Hepatocyte (in vitro differentiated cells): ENCODE measurements around the gene WNK2. TPM values are rescaled to one million over a fixed set of nuclear protein-coding genes. Genes with fewer than 3 reads are reported as not detected.

Experiments used
- DNase-seq: peaks from one replicate; pipeline ENCODE4 v3.0.0-alpha.2; 2016; ENCODE audit warnings: low spot score
- H2AFZ ChIP-seq: fragments of 200-600 bp; sonication (generic); 2 replicates; pipeline ENCODE4 v1.6.0; 2016; ENCODE audit warnings: antibody characterized with exemption, mild to moderate bottlenecking
- H3K27ac ChIP-seq: fragments of 200-600 bp; sonication (generic); 2 replicates; pipeline ENCODE4 v1.5.1; 2016; ENCODE audit warnings: mild to moderate bottlenecking
- H3K27me3 ChIP-seq: fragments of 200-600 bp; sonication (generic); 2 replicates; pipeline ENCODE4 v1.6.1; 2016
- H3K36me3 ChIP-seq: fragments of 200-600 bp; sonication (generic); replicated peaks from 2 replicates; pipeline ENCODE4 v1.5.1; 2016; ENCODE audit warnings: low read depth; ENCODE audit not compliant: insufficient read depth
- H3K4me1 ChIP-seq: fragments of 200-600 bp; sonication (generic); 2 replicates; pipeline ENCODE4 v1.5.1; 2016; ENCODE audit warnings: mild to moderate bottlenecking, moderate library complexity; ENCODE audit not compliant: insufficient read depth
- H3K4me2 ChIP-seq: fragments of 200-600 bp; sonication (generic); 2 replicates; pipeline ENCODE4 v1.6.0; 2016
- H3K4me3 ChIP-seq: fragments of 200-600 bp; sonication (generic); 2 replicates; pipeline ENCODE4 v1.5.1; 2016; ENCODE audit warnings: mild to moderate bottlenecking
- H3K79me2 ChIP-seq: fragments of 200-600 bp; sonication (generic); 2 replicates; pipeline ENCODE4 v1.6.0; 2017; ENCODE audit warnings: mild to moderate bottlenecking
- H3K9me2 ChIP-seq: fragments of 200-600 bp; sonication (generic); replicated peaks from 2 replicates; pipeline ENCODE4 v1.6.0; 2017; ENCODE audit warnings: mild to moderate bottlenecking; ENCODE audit not compliant: insufficient read depth
- H3K9me3 ChIP-seq: fragments of 200-600 bp; sonication (generic); 2 replicates; pipeline ENCODE4 v1.5.1; 2016; ENCODE audit warnings: low read depth, mild to moderate bottlenecking
- H4K20me1 ChIP-seq: fragments of 200-600 bp; sonication (generic); 2 replicates; pipeline ENCODE4 v1.6.0; 2016; ENCODE audit warnings: mild to moderate bottlenecking; ENCODE audit not compliant: insufficient read depth, poor library complexity, severe bottlenecking
- EZH2 ChIP-seq: fragments of 200-600 bp; sonication (generic); IDR thresholded peaks from 2 replicates; pipeline ENCODE4 v1.6.1; 2016; ENCODE audit warnings: antibody characterized with exemption, mild to moderate bottlenecking, borderline replicate concordance
- EZH2phosphoT487 ChIP-seq: fragments of 200-600 bp; sonication (generic); IDR thresholded peaks from one replicate; pipeline ENCODE4 v1.6.1; 2018; ENCODE audit warnings: antibody characterized with exemption, mild to moderate bottlenecking, low read depth, moderate library complexity; ENCODE audit not compliant: unreplicated experiment, severe bottlenecking
- WGBS: methylation state at CpG from one replicate; pipeline ENCODE4 v1.1.6; 2016; ENCODE audit warnings: low lambda C conversion rate; ENCODE audit errors: missing lambda C conversion rate; 5-methylcytosine and 5-hydroxymethylcytosine counted together
- polyA plus RNA-seq: library from polyadenylated mRNA; unstranded; fragments of >200 nt; fragmentation: Nextera tagmentation; extraction: Ambion mirVana; gene quantifications from 2 replicates; pipeline ENCODE4 v1.2.1, GENCODE V29; 2016
- total RNA-seq: library from RNA; depleted of rRNA; stranded (reverse); fragments of >200 nt; gene quantifications from 2 replicates; pipeline ENCODE4 v1.2.3, GENCODE V29; 2014
- TF ChIP-seq, protein P1 (sequence below): fragments of 200-600 bp; sonication (generic); IDR thresholded peaks from 2 replicates; pipeline ENCODE4 v1.5.1; 2016; ENCODE audit warnings: antibody characterized with exemption, mild to moderate bottlenecking; ENCODE audit not compliant: poor library complexity

The WNK2 gene
- total and polyA plus RNA-seq, 2 experiments from 2014 or later, result 8.9 to 13.5 TPM

DNA sequence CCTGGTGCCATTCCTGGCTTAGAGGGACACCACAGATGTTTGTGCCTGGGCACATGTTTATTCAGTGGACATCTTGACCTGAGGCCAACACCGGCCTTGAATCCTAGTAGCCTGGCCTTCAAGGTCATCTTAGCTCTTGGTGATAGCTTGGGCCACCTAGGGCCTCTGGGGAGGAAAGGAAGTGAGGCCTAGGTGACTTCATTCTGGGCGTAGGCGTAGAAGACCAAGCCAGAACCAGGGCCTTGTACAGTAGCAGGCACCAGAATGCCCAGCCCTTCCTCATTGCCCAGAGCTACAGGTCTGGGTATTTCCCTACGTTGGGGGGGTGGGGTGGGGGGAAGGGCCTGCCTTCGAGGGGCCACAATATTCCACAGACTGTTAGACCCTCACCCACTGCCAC, 33.8 kb downstream of the WNK2 start:
- no peaks in the 10 kb centered on the region for H3K36me3 ChIP-seq
- no peak overlapping the region for H3K4me2 ChIP-seq
- no peak overlapping the region for H3K27ac ChIP-seq
- H3K27me3 ChIP-seq, result no peaks in the 10 kb centered on the region
- H3K4me3 ChIP-seq, result no peak overlapping the region
- TF ChIP-seq EZH2 (no peak), EZH2phosphoT487 (no peak)
- TF ChIP-seq, protein P1, sequence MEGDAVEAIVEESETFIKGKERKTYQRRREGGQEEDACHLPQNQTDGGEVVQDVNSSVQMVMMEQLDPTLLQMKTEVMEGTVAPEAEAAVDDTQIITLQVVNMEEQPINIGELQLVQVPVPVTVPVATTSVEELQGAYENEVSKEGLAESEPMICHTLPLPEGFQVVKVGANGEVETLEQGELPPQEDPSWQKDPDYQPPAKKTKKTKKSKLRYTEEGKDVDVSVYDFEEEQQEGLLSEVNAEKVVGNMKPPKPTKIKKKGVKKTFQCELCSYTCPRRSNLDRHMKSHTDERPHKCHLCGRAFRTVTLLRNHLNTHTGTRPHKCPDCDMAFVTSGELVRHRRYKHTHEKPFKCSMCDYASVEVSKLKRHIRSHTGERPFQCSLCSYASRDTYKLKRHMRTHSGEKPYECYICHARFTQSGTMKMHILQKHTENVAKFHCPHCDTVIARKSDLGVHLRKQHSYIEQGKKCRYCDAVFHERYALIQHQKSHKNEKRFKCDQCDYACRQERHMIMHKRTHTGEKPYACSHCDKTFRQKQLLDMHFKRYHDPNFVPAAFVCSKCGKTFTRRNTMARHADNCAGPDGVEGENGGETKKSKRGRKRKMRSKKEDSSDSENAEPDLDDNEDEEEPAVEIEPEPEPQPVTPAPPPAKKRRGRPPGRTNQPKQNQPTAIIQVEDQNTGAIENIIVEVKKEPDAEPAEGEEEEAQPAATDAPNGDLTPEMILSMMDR, result no peak
- WGBS, result 91% methylated on average over 5 of the region's 5 CpGs
- no peaks in the 10 kb centered on the region for H3K9me2 ChIP-seq
- H2AFZ ChIP-seq, result no peak overlapping the region
- DNase-seq, result no peak
- H3K9me3 ChIP-seq, result no peaks in the 10 kb centered on the region
- H3K79me2 ChIP-seq, result no peaks in the 10 kb centered on the region
- H3K4me1 ChIP-seq, result no peaks in the 10 kb centered on the region
- H4K20me1 ChIP-seq, result no peaks in the 10 kb centered on the region

- H3K4me1 ChIP-seq, result no peaks in the 10 kb centered on the region
- H3K79me2 ChIP-seq, result no peaks in the 10 kb centered on the region
- TF ChIP-seq, protein P1, result no peak
- TF ChIP-seq EZH2phosphoT487 (no peak), EZH2 (no peak)
- no peak for DNase-seq
- no peak overlapping the region for H3K27ac ChIP-seq
- 95% methylated on average over 6 of the region's 6 CpGs for WGBS
- no peaks in the 10 kb centered on the region for H4K20me1 ChIP-seq
- H2AFZ ChIP-seq, result no peak overlapping the region
- H3K4me2 ChIP-seq, result no peak overlapping the region
- H3K9me2 ChIP-seq, result no peaks in the 10 kb centered on the region
- no peaks in the 10 kb centered on the region for H3K27me3 ChIP-seq
- no peak overlapping the region for H3K4me3 ChIP-seq
- no peaks in the 10 kb centered on the region for H3K36me3 ChIP-seq
- no peaks in the 10 kb centered on the region for H3K9me3 ChIP-seq
Measured at GRCh38 chr9:93218161-93218560, 34.2 kb downstream of the WNK2 start.

- Histone ChIP-seq H4K20me1 (no peaks in the 10 kb centered on the region), H3K27me3 (no peaks in the 10 kb centered on the region), H3K9me2 (no peaks in the 10 kb centered on the region), H3K79me2 (no peaks in the 10 kb centered on the region), H3K27ac (no peak overlapping the region), H3K4me3 (no peak overlapping the region), H2AFZ (no peak overlapping the region), H3K4me2 (no peak overlapping the region), H3K9me3 (no peaks in the 10 kb centered on the region), H3K36me3 (no peaks in the 10 kb centered on the region), H3K4me1 (peaks cover 5% of the 10 kb centered on the region)
- TF ChIP-seq EZH2 (no peak), EZH2phosphoT487 (no peak)
- TF ChIP-seq, protein P1, result no peak
- 82% methylated on average over 11 of the region's 11 CpGs for WGBS
- no peak for DNase-seq
Measured at GRCh38 chr9:93218671-93219420, 34.9 kb downstream of the WNK2 start.
